K562 (cell line): ENCODE data around the gene GMDS. TPM values are rescaled to one million over a fixed set of nuclear protein-coding genes. Genes with fewer than 3 reads are reported as not detected.

ENCODE experiments used
- ATAC-seq: fragments of 200-7000 bp; cut with Tn5 transposase; 3 replicates; pipeline ENCODE4 v1.9.1; 2020; ENCODE audit warnings: moderate library complexity
- BruUV-seq: library from RNA; stranded (reverse); fragments of 400-500 nt; replicated peaks from 2 replicates; lab custom pipeline; 2021; lab: Mats Ljungman, UMichigan
- CTCF ChIA-PET: fragments of 300-600 bp; formaldehyde crosslinking; extraction: SDS; loops from one replicate; lab custom pipeline; 2021; ENCODE audit warnings: low intra/inter-chr PET ratio; lab: Yijun Ruan, JAX
- POLR2A ChIA-PET: fragments of 300-600, 350-650 bp; sonication (Branson Sonifier 250); formaldehyde crosslinking; extraction: SDS; loops from one replicate; lab custom pipeline; 2021; ENCODE audit warnings: antibody characterized with exemption, inconsistent platforms; lab: Yijun Ruan, JAX
- DNase-seq, 4 experiments: peaks; one replicate each; pipeline versions ENCODE4 v3.0.0 to v3.0.0-alpha.2; 2011 to 2018; ENCODE audit warnings: low spot score in 3 of 4, mixed read lengths in 3 of 4; ENCODE audit errors: extremely low read depth in 1 of 4
- FAIRE-seq: peaks from 2 replicates; lab custom pipeline; 2011; peaks lifted over from hg19 to GRCh38; lab: Jason Lieb, UNC
- H2AFZ ChIP-seq: 2 replicates; pipeline ENCODE4 v1.6.0; 2011; ENCODE audit warnings: low read depth, low read length, control low read depth, inconsistent platforms
- H3K27ac ChIP-seq: fragments of 200-600 bp; 3 replicates; pipeline ENCODE4 v1.8.0; 2011; ENCODE audit warnings: low read depth, mild to moderate bottlenecking, control low read depth, inconsistent platforms, low read length, moderate library complexity, mixed read lengths; ENCODE audit errors: extremely low read depth
- H3K27me3 ChIP-seq, 2 experiments: fragments of 300-600 bp in 1 of 2; 2 replicates in 1 of 2; 3 replicates in 1 of 2; pipeline versions ENCODE4 v1.6.0 to v1.8.0; 2011; ENCODE audit warnings: inconsistent platforms in 2 of 2, low read length in 2 of 2, mild to moderate bottlenecking in 1 of 2, mixed read lengths in 1 of 2, moderate library complexity in 1 of 2; ENCODE audit not compliant: control insufficient read depth in 2 of 2, insufficient read depth in 2 of 2
- H3K36me3 ChIP-seq: fragments of 300-600 bp; 3 replicates; pipeline ENCODE4 v1.8.0; 2011; ENCODE audit warnings: mild to moderate bottlenecking, low read length, inconsistent platforms; ENCODE audit not compliant: control insufficient read depth, insufficient read depth
- H3K4me1 ChIP-seq, 2 experiments: fragments of 200-600 bp in 1 of 2; replicated peaks in 1 of 2; 2 replicates in 1 of 2; 3 replicates in 1 of 2; pipeline versions ENCODE4 v1.5.1 to v1.8.0; 2011; ENCODE audit warnings: inconsistent platforms in 2 of 2, low read length in 2 of 2, mild to moderate bottlenecking in 1 of 2, mixed read lengths in 1 of 2, moderate library complexity in 1 of 2; ENCODE audit not compliant: control insufficient read depth in 2 of 2, insufficient read depth in 2 of 2
- H3K4me2 ChIP-seq: 2 replicates; pipeline ENCODE4 v1.6.1; 2011; ENCODE audit warnings: low read length, control low read depth, inconsistent platforms, mixed read lengths; ENCODE audit not compliant: insufficient read depth
- H3K4me3 ChIP-seq: fragments of 200-600 bp; sonication (generic), shearing (Covaris generic); 2 replicates; pipeline ENCODE4 v1.5.1; 2016; ENCODE audit warnings: control low read depth, inconsistent platforms
- H3K79me2 ChIP-seq: fragments of 200-600 bp; 3 replicates; pipeline ENCODE4 v1.8.0; 2011; ENCODE audit warnings: low read length, inconsistent platforms; ENCODE audit not compliant: control insufficient read depth, insufficient read depth
- H3K9ac ChIP-seq, 2 experiments: 2 replicates each; pipeline versions ENCODE4 v1.6.0 to v1.6.1; 2011; ENCODE audit warnings: low read depth in 2 of 2, low read length in 2 of 2, control low read depth in 1 of 2, inconsistent platforms in 1 of 2, mild to moderate bottlenecking in 1 of 2, mixed read lengths in 1 of 2; ENCODE audit not compliant: insufficient read depth in 1 of 2
- H3K9me1 ChIP-seq: one replicate; pipeline ENCODE4 v1.6.0; 2011; ENCODE audit warnings: inconsistent platforms, mild to moderate bottlenecking, low read length, moderate library complexity; ENCODE audit not compliant: control insufficient read depth, insufficient read depth
- H3K9me3 ChIP-seq: replicated peaks from 2 replicates; pipeline ENCODE4 v1.5.1; 2011; ENCODE audit warnings: low read depth, low read length, inconsistent platforms; ENCODE audit not compliant: control insufficient read depth, insufficient read depth
- H4K20me1 ChIP-seq: replicated peaks from 2 replicates; pipeline ENCODE4 v1.6.1; 2011; ENCODE audit warnings: low read length, inconsistent platforms, mixed read lengths; ENCODE audit not compliant: control insufficient read depth, insufficient read depth
- C11orf30 ChIP-seq: fragments of 450-650 bp; IDR thresholded peaks from 2 replicates; pipeline ENCODE4 v1.6.1; 2016; ENCODE audit warnings: low read depth, mild to moderate bottlenecking
- ZNF316 ChIP-seq: fragments of 450-650 bp; IDR thresholded peaks from 2 replicates; pipeline ENCODE4 v1.6.1; 2016
- WGBS: fragments of 100-300 bp; shearing (Covaris generic); methylation state at CpG from one replicate; pipeline ENCODE4 v1.1.6; 2016; ENCODE audit warnings: low coverage, mixed read lengths; ENCODE audit not compliant: insufficient coverage; ENCODE audit errors: missing lambda C conversion rate; 5-methylcytosine and 5-hydroxymethylcytosine counted together
- in situ Hi-C: fragments of 300-500 bp; cut with MboI; formaldehyde crosslinking; loops from 4 replicates; pipeline ENCODE4 v1.15.0; 2018; ENCODE audit warnings: inconsistent platforms, mixed read lengths
- intact Hi-C: fragments of 100-400 bp; cut with micrococcal nuclease; formaldehyde crosslinking; loops from 2 replicates; pipeline ENCODE4 v1.14.2; 2022
- polyA plus RNA-seq, 8 experiments: library from polyadenylated mRNA; depleted of rRNA in 4 of 8; stranded (reverse) in 5 of 8; unstranded in 3 of 8; fragments of >200 nt; fragmentation: Nextera tagmentation in 2 of 8; fragmentation: Illumina TruSeq in 1 of 8; extraction: Ambion mirVana in 2 of 8; extraction: Trizol in 1 of 8; gene quantifications; 2 replicates each; pipeline versions ENCODE4 v1.2.1 to v1.2.3, GENCODE V29; 2011 to 2014; ENCODE audit warnings: inconsistent platforms in 1 of 8, missing spikeins in 1 of 8
- total RNA-seq, 7 experiments: library from RNA; depleted of rRNA in 6 of 7; stranded (reverse); fragments of >200 nt in 6 of 7; fragmentation: Illumina TruSeq in 2 of 7; extraction: Trizol in 2 of 7; gene quantifications; 2 replicates each; pipeline versions ENCODE4 v1.2.1 to v1.2.3, GENCODE V29; 2011 to 2021; ENCODE audit warnings: low replicate concordance in 1 of 7
- TF ChIP-seq, protein P1 (sequence below), 2 experiments: fragments of 150-350 bp in 1 of 2; IDR thresholded peaks; 2 replicates each; pipeline ENCODE4 v1.6.1; 2012 to 2016; ENCODE audit warnings: low read depth in 2 of 2, low read length in 2 of 2, mild to moderate bottlenecking in 1 of 2, moderate library complexity in 1 of 2

GMDS gene
- total and polyA plus RNA-seq, 9 of the 15 experiments (the other 6 are each of a cell fraction or from before 2014, with no cell fraction given): 0.48 to 31.8 (median 13.4) TPM

DNA sequence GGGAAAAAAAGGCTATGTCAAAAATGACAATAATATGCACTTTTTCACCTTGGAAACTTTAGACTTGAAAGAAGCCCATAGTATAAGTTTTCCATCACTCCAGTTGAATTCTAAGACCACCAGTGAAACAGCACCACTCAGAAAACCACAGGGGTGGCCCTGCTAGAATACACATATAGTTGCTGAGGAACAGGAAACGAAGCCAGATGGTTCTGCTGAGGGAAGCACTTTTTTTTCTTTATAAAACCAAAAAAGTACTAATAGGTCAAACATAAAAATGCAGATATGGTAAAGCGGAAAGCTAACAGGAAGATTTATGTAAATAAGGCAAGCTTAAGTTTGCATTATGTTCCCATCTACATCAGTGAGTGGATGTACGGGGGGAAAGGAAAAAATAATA lies 331.8 kb downstream of the GMDS start:
- H3K27ac ChIP-seq: no peak overlapping the region
- no peak overlapping the region for H2AFZ ChIP-seq
- intact Hi-C loops (no loop called here), in situ Hi-C loops (no loop called here)
- no TSS peak for BruUV-seq
- ATAC-seq (no peak), DNase-seq (no peak), FAIRE-seq (no peak)
- WGBS: 9% methylated on average over 3 of the region's 3 CpGs
- no peak overlapping the region for H3K4me2 ChIP-seq
- H3K27me3 ChIP-seq: peaks cover 0 to 18% of the 10 kb centered on the region in 2 experiments; a peak in 1 of 5 replicates
- no peaks in the 10 kb centered on the region for H3K9me3 ChIP-seq
- H3K79me2 ChIP-seq: no peaks in the 10 kb centered on the region
- POLR2A ChIA-PET: no interaction called here
- CTCF ChIA-PET: no interaction called here
- no peaks in the 10 kb centered on the region for H3K36me3 ChIP-seq
- H3K4me3 ChIP-seq: no peak overlapping the region
- H4K20me1 ChIP-seq: no peaks in the 10 kb centered on the region; the same call in 1 of the 2 replicates
- H3K4me1 ChIP-seq: no peaks in the 10 kb centered on the region
- TF ChIP-seq ZNF316 (peak; percentile 22; the same call in 1 of the 2 replicates), C11orf30 (peak; percentile 32; the same call in 1 of the 2 replicates)
- TF ChIP-seq, protein P1, sequence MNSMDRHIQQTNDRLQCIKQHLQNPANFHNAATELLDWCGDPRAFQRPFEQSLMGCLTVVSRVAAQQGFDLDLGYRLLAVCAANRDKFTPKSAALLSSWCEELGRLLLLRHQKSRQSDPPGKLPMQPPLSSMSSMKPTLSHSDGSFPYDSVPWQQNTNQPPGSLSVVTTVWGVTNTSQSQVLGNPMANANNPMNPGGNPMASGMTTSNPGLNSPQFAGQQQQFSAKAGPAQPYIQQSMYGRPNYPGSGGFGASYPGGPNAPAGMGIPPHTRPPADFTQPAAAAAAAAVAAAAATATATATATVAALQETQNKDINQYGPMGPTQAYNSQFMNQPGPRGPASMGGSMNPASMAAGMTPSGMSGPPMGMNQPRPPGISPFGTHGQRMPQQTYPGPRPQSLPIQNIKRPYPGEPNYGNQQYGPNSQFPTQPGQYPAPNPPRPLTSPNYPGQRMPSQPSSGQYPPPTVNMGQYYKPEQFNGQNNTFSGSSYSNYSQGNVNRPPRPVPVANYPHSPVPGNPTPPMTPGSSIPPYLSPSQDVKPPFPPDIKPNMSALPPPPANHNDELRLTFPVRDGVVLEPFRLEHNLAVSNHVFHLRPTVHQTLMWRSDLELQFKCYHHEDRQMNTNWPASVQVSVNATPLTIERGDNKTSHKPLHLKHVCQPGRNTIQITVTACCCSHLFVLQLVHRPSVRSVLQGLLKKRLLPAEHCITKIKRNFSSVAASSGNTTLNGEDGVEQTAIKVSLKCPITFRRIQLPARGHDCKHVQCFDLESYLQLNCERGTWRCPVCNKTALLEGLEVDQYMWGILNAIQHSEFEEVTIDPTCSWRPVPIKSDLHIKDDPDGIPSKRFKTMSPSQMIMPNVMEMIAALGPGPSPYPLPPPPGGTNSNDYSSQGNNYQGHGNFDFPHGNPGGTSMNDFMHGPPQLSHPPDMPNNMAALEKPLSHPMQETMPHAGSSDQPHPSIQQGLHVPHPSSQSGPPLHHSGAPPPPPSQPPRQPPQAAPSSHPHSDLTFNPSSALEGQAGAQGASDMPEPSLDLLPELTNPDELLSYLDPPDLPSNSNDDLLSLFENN (IDR thresholded peaks at IDR 0.05; ENCODE audit: low read depth in 2 of 2, low read length in 2 of 2): no peak
- H3K9ac ChIP-seq: no peak overlapping the region
- H3K9me1 ChIP-seq: no peaks in the 10 kb centered on the region
